Measurements from ENCODE around the gene NPL.

The NPL gene

GRCh38 chr1:182823220-182823619, 33.6 kb downstream of the NPL start:
- no peak for DNase-seq

- DNase-seq, result no peak
Observed at GRCh38 chr1:182826892-182827291, 37.3 kb downstream of the NPL start.

GRCh38 chr1:182829285-182829932, 39.8 kb downstream of the NPL start:
- no peak for DNase-seq

DNA sequence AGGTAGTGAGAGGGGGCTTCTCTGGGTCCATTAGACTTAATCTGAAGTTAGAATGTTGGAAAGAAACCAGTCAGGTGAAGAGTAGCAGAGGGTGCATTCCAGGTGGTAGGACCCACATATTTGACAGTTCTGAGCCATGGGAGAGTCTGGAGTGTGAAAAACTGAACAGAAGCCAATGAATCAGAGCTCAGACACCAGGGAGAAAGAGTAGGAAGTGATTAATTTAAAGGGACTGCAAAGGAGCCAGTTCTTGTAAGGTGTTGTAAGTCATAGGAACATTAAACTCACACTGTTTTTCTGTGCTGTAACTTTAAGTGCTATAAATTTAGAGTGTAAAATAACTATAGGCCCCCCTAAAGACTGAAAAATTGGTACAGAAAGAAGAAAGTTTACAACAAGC, 43.7 kb downstream of the NPL start:
- DNase-seq, result peak; percentile 51

DNA sequence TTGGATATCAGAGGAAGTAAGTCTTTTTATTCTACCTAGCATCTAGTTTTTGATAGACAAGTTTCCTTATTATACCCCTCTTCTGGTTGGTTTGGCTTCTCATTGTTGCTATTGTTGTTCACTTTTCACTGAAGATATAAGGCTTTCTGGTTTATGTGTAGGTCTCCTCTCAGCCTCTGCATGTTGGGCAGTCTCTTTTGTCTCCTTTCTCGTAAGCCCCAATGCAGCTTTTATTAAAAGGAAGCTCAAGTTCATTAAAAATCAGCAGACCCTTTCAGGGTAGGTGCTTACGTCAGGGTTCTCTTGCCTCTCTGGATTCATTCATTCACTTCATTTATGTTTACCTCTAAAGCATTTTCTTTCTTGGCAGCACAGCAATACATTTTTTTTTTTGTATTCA, 44.8 kb downstream of the NPL start:
- no peak for DNase-seq

- DNase-seq, result no peak
Observed at GRCh38 chr1:182835806-182836205, 46.2 kb downstream of the NPL start.

GRCh38 chr1:182839209-182840066, 49.9 kb downstream of the NPL start, which contains the start of gene DHX9:
TSS of gene DHX9 (plus strand) at chr1:182839347. CDS start at chr1:182842567, 3,220 bp downstream.
- DNase-seq, result peak; percentile 74

DNA sequence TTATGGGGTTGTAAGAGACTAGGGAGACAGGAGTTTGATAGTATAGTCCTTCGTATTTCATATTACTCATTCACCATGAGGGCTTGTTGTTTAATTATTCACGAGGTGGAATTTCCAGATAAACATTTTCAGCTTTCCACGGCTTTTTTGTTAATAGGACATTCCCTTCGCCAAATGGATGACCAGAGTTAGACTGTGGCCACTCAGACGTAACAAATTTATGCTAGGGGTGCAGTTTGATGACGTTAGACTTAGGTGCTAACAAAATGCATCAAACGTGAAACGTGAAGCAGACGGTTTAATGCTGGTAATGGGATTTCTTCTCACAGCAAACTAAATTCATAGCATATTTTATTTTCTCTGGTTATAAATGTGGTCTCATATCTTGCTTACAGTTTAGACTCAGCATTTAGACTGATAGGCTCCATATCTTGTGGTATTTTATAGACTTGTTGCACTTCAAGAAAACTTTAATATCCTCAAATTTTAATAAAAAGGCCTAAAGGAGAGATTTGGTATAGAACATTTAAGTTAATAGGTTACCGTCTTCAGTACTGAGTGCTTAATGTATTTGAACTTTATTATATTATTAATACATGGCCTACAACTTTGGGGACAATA, 51.9 kb downstream of the NPL start:
- no peak for DNase-seq

GRCh38 chr1:182842265-182842664, 52.7 kb downstream of the NPL start:
- no peak for DNase-seq

- no peak for DNase-seq
Observed at GRCh38 chr1:182845379-182845778, 55.8 kb downstream of the NPL start.

DNA sequence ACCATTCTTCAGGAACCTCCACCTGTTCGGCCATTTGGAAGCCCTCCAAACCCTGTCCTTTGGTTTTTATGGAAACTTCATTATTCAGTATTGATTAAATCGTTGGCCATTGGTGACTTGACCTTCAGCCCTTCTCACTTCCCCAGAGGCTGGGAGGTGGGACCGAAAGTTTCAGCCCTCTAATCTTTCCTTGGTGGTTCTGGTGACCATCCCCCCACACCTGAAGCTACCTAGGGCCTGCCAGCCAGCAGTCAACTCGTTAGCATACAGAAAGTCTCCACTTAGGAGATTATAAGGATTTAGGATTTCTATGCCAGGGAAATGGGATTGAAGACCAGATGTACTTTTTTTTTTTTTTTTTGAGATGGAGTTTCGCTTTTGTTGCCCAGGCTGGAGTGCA, 56.3 kb downstream of the NPL start:
- no peak for DNase-seq

- DNase-seq, result no peak
Observed at GRCh38 chr1:182847105-182847504, 57.5 kb downstream of the NPL start.

DNA sequence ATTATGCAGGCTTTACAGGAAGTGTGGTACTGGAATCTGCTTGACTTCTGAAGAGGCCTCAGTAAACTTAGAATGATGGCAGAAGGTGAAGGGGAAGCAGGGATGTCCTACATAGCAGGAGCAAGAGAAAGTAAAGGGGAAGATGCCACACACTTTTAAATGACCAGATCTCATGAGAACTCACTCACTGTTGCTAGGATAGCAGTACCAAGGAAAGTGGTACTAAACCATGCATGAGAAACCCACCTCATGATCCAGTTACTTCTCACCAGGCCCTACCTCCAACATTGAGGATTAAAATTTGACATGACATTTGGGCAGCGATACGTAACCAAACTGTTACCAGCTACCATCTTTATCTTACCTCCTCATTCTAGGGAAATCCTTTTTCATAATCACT, 59.2 kb downstream of the NPL start:
- DNase-seq, result no peak

DNA sequence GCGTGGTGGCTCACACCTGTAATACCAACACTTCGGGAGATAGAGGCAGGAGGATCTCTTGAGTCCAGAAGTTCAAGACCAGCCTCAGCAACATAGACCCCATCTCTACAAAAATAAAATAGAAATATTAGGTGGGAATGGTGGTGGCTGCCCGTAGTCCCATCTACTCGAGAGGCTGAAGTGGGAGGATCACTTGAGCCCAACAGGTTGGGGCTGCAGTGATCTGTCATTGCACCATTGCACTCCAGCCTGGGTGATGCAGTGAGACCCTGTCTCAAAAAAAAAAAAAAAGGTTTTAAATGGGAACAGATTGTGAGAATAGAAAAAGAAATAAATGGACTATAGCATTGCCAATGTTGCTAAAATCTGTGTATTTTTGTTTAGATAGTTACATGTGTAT, 60.7 kb downstream of the NPL start:
- no peak for DNase-seq

DNA sequence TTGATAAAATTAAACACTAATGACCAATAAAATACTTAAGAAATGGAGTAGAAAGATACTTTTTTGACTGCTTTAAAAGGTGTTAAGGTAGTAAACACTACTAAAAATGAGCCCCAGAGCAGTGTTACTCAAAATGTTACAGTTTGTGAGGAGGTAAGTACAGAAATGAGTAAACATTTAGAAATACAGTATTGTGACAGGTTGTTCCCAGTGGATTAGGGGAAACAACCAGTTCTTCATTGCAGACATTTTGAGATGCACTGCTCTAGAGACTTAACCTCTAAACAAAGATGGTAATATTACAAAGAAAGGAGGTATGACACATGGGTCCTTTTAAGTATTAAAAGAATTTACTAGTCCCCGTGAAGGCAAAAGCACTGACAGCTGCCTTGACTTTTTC, 62.3 kb downstream of the NPL start:
- DNase-seq, result no peak

- no peak for DNase-seq
Observed at GRCh38 chr1:182855911-182856310, 66.3 kb downstream of the NPL start.

- DNase-seq, result no peak
Observed at GRCh38 chr1:182857212-182857611, 67.6 kb downstream of the NPL start.

GRCh38 chr1:182860658-182861057, 71.1 kb downstream of the NPL start:
- DNase-seq, result no peak

DNA sequence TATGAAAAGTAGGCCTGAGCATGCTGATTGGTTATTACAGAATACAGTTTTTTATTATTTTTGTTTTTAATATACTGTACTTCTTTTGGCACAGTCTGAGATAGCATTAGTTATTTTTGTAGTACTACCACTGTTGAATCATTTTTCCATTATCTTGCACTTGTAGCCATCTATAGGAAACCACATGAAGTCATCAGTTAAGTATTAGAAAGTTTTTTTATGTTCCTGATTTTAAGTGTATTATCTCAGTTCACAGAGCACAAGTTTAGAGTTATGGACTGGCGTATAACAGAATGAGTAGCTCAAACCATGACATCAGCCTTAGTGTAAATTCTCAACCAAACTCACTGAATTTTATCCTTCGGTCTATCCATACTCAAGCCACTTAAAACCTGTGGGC, 72.4 kb downstream of the NPL start:
- no peak for DNase-seq

GRCh38 chr1:182862827-182863226, 73.3 kb downstream of the NPL start:
- no peak for DNase-seq

DNA sequence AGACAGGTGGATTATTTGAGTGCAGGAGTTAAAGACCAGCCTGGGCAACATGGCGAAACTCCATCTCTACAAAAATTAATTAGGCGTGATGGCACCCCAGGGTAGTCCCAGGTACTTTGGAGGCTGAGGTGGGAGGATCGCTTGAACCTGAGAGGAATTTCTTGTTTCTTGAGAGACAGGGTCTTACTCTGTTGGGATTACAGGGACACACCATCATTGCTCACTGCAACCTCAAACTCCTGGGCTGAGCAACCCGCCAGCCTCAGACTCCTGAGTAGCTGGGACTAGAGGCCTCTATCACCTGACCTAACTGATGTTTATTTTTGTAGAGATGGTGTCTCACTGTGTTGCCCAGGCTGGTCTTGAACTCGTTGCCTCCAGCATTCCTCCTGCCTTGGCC, 74.4 kb downstream of the NPL start:
- DNase-seq, result no peak

GRCh38 chr1:182867861-182868260, 78.3 kb downstream of the NPL start:
- DNase-seq, result no peak

DNA sequence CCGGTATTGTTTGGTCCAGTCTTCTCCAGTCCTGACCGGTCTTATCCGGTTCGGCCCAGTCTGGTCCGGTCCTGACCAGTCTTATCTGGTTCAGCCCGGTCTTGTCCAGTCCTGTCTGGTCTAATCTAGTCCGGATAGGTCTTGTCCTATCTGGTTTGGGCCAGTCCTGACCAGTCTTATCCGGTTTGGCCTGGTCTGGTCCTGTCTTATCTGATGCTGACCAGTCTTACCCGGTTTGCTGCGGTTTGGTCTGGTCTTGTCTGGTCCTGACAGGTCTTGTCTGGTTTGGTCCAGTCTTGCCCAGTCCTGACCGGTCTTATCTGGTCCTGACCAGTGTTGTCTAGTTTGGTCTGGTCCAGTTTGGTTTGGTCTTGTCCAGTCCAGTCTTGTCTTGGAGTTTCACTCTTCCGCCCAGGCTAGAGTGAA, 79.7 kb downstream of the NPL start:
- no peak for DNase-seq

GRCh38 chr1:182872881-182873280, 83.3 kb downstream of the NPL start:
- DNase-seq, result no peak

Data from NCI-H226 (cell line).